Measurements from ENCODE around the gene RSPRY1.

The RSPRY1 gene

DNA sequence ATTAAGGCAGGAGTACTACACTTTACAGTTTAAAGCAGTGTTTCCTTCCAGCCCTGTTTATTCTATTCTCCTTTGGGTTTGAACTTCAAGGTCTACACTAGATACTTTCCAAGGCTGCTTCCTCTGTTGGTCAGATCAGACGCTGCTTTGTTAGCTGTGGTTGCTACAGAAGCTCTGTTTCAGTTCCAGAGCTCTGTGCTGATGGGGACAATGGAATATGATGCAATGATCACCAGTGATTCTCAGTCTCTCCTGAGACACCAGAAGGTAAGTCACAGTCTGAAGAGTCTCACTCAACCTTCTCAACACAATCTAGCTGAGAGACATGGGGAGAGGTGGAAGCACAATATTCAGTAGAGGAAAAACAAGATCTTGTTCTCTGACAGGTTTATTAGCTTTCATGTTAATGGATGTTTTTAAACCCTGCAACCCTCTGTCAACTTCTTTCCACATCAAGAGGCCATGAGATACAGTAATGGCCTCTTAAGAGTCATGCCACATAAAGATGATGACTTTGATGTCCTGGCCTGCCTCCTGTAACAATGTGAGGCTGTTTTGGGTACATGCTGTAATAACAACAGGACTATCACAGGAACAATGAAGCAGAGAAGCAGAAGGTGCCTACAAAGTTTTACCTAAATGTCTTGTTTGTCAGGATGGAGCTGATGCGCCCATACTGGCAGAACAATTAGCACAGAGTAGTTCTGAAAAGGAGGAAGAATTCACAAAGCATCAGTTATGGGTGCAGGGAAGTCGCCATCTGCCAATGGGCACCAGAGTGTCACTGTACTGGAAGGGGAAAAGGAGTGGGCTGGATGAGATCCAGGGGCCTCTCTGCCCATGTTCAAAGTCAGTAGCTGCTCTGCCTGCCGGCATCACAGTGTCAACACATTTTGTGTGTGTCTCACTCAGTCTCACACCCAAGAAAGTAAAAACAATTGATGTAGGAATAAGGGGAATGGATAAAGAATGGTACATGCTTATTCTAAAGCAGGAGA, 33.7 kb upstream of the RSPRY1 start:
- in situ Hi-C loops (cut with MboI; ENCODE audit: low pct_unique_long_range_greater_than_20kb, low sequenced_read_pairs, unreplicated experiment) = no loop called here
- no peak for DNase-seq (ENCODE audit: low spot score)
- TF ChIP-seq, protein P1, sequence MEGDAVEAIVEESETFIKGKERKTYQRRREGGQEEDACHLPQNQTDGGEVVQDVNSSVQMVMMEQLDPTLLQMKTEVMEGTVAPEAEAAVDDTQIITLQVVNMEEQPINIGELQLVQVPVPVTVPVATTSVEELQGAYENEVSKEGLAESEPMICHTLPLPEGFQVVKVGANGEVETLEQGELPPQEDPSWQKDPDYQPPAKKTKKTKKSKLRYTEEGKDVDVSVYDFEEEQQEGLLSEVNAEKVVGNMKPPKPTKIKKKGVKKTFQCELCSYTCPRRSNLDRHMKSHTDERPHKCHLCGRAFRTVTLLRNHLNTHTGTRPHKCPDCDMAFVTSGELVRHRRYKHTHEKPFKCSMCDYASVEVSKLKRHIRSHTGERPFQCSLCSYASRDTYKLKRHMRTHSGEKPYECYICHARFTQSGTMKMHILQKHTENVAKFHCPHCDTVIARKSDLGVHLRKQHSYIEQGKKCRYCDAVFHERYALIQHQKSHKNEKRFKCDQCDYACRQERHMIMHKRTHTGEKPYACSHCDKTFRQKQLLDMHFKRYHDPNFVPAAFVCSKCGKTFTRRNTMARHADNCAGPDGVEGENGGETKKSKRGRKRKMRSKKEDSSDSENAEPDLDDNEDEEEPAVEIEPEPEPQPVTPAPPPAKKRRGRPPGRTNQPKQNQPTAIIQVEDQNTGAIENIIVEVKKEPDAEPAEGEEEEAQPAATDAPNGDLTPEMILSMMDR (IDR thresholded peaks at IDR 0.05; ENCODE audit: extremely low read depth, insufficient read depth, missing control alignments) = no peak

GRCh38 chr16:57153841-57154240, 32.3 kb upstream of the RSPRY1 start:
- in situ Hi-C loops (cut with MboI; ENCODE audit: low pct_unique_long_range_greater_than_20kb, low sequenced_read_pairs, unreplicated experiment) = no loop called here
- DNase-seq (ENCODE audit: low spot score) = no peak
- TF ChIP-seq, protein P1 (IDR thresholded peaks at IDR 0.05; ENCODE audit: extremely low read depth, insufficient read depth, missing control alignments) = no peak

GRCh38 chr16:57155702-57156350, 30.3 kb upstream of the RSPRY1 start:
- no peak for DNase-seq (ENCODE audit: low spot score)
- in situ Hi-C loops (cut with MboI; ENCODE audit: low pct_unique_long_range_greater_than_20kb, low sequenced_read_pairs, unreplicated experiment) = no loop called here
- TF ChIP-seq, protein P1 (IDR thresholded peaks at IDR 0.05; ENCODE audit: extremely low read depth, insufficient read depth, missing control alignments) = no peak

- no peak for DNase-seq (ENCODE audit: low spot score)
- in situ Hi-C loops (cut with MboI; ENCODE audit: low pct_unique_long_range_greater_than_20kb, low sequenced_read_pairs, unreplicated experiment) = no loop called here
- TF ChIP-seq, protein P1 (IDR thresholded peaks at IDR 0.05; ENCODE audit: extremely low read depth, insufficient read depth, missing control alignments) = no peak
Measured at GRCh38 chr16:57156351-57156703, 29.8 kb upstream of the RSPRY1 start.

DNA sequence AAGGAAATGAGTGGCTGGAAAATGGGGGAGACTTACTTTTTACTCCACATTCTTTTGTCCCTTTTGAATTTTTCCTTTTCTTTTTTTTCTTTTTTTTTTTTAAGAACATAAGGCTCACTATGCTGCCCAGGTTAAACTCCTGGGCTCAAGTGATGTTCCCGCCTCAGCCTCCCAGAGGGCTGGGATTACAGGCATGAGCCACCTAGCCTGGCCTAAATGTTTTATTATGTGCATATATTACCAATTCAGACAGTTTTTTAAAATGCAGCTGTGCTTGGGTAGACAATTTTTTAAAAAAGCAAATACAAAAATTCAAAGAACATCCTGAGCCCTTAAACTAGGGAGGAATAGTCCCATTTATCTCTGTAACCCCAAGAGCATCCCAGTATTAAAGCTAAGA, 28.6 kb upstream of the RSPRY1 start:
- TF ChIP-seq, protein P1 (IDR thresholded peaks at IDR 0.05; ENCODE audit: extremely low read depth, insufficient read depth, missing control alignments) = no peak
- in situ Hi-C loops (cut with MboI; ENCODE audit: low pct_unique_long_range_greater_than_20kb, low sequenced_read_pairs, unreplicated experiment) = no loop called here

DNA sequence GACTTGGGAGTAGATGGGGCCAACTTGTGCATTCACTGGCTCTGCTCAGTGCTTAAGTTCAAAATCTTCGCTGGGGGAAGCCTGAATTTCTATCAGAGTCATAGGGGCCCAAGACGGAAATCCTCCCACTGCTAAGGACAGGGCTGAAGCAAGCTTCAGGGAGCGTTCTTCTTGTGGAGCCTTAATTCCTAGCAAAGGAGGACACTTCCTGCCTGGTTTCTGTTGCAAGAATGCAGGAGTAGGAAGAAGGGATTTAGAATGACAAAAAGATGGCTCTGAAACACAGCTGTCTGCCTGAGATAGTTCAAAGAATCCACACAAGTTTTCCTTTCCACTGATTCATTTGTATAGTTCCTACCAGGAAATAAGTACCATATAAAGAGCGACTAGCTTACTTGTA, 26.7 kb upstream of the RSPRY1 start:
- TF ChIP-seq, protein P1 (IDR thresholded peaks at IDR 0.05; ENCODE audit: extremely low read depth, insufficient read depth, missing control alignments) = no peak
- DNase-seq (ENCODE audit: low spot score) = no peak
- in situ Hi-C loops (cut with MboI; ENCODE audit: low pct_unique_long_range_greater_than_20kb, low sequenced_read_pairs, unreplicated experiment) = no loop called here

More for the DNA sequence above, 28.6 kb upstream of the RSPRY1 start:
- no peak for DNase-seq (ENCODE audit: low spot score)
